ENCODE results near the gene ADORA2A.

The ADORA2A gene

GRCh38 chr22:24482575-24482974 is 55.2 kb downstream of the ADORA2A start:
- no peak for DNase-seq (ENCODE audit: extremely low spot score)
- ChIA-PET POLR2A (no interaction called here), CTCF (interaction anchor here (0.7 kb wide), 1 partner anchor 16 kb away, joined by 3 read pairs; no protein-coding TSS in a partner anchor)
- TF ChIP-seq TARDBP (IDR thresholded peaks at IDR 0.05) = no peak
- no peak for TF ChIP-seq ELF4 (IDR thresholded peaks at IDR 0.05)
- TF ChIP-seq ARNT (IDR thresholded peaks at IDR 0.05) = no peak
- TF ChIP-seq SUZ12 (IDR thresholded peaks at IDR 0.05) = no peak
- no peak for TF ChIP-seq FOXA1 (IDR thresholded peaks at IDR 0.05)
- TF ChIP-seq LEF1 (IDR thresholded peaks at IDR 0.05; ENCODE audit: borderline replicate concordance) = no peak
- no peak for TF ChIP-seq ZNF384 (IDR thresholded peaks at IDR 0.05)
- TF ChIP-seq SP1 (IDR thresholded peaks at IDR 0.05) = no peak
- no peak for TF ChIP-seq PKNOX1 (IDR thresholded peaks at IDR 0.05)
- TF ChIP-seq NFRKB (IDR thresholded peaks at IDR 0.05) = no peak
- no peak for TF ChIP-seq BHLHE40 (IDR thresholded peaks at IDR 0.05; ENCODE audit: borderline replicate concordance)

- POLR2A ChIA-PET = no interaction called here
- CTCF ChIA-PET = interaction anchor here (0.7 kb wide), 1 partner anchor 17 kb away, joined by 3 read pairs; no protein-coding TSS in a partner anchor
- TF ChIP-seq TARDBP (IDR thresholded peaks at IDR 0.05) (no peak), SUZ12 (IDR thresholded peaks at IDR 0.05) (no peak), FOXK2 (IDR thresholded peaks at IDR 0.05) (no peak), ARNT (IDR thresholded peaks at IDR 0.05) (no peak), FOXA1 (IDR thresholded peaks at IDR 0.05) (no peak), LEF1 (IDR thresholded peaks at IDR 0.05; ENCODE audit: borderline replicate concordance) (no peak), CTBP1 (IDR thresholded peaks at IDR 0.05; ENCODE audit: borderline replicate concordance) (no peak), HDGF (IDR thresholded peaks at IDR 0.05; ENCODE audit: borderline replicate concordance) (no peak)
- no peak for DNase-seq (ENCODE audit: extremely low spot score)
Measured at GRCh38 chr22:24482998-24483397, 55.6 kb downstream of the ADORA2A start.

- POLR2A ChIA-PET = no interaction called here
- no peak for DNase-seq (ENCODE audit: extremely low spot score)
- CTCF ChIA-PET = no interaction called here
- TF ChIP-seq SP1 (IDR thresholded peaks at IDR 0.05) = no peak
- no peak for TF ChIP-seq ARNT (IDR thresholded peaks at IDR 0.05)
- no peak for TF ChIP-seq CTBP1 (IDR thresholded peaks at IDR 0.05; ENCODE audit: borderline replicate concordance)
- TF ChIP-seq PKNOX1 (IDR thresholded peaks at IDR 0.05) = no peak
- no peak for TF ChIP-seq NFRKB (IDR thresholded peaks at IDR 0.05)
- TF ChIP-seq SUZ12 (IDR thresholded peaks at IDR 0.05) = no peak
- TF ChIP-seq TARDBP (IDR thresholded peaks at IDR 0.05) = no peak
- no peak for TF ChIP-seq FOXA1 (IDR thresholded peaks at IDR 0.05)
- no peak for TF ChIP-seq HDGF (IDR thresholded peaks at IDR 0.05; ENCODE audit: borderline replicate concordance)
- TF ChIP-seq L3MBTL2 (conservative IDR thresholded peaks at IDR 0.05) = no peak
- no peak for TF ChIP-seq ZNF384 (IDR thresholded peaks at IDR 0.05)
Measured at GRCh38 chr22:24483976-24484545, 56.7 kb downstream of the ADORA2A start.

- no peak for TF ChIP-seq ZNF384 (IDR thresholded peaks at IDR 0.05)
- POLR2A ChIA-PET = no interaction called here
- CTCF ChIA-PET = no interaction called here
- DNase-seq (ENCODE audit: extremely low spot score) = no peak
Measured at GRCh38 chr22:24485170-24485569, 57.8 kb downstream of the ADORA2A start.

GRCh38 chr22:24485608-24486007 is 58.2 kb downstream of the ADORA2A start:
- POLR2A ChIA-PET = no interaction called here
- DNase-seq (ENCODE audit: extremely low spot score) = no peak
- CTCF ChIA-PET = no interaction called here
- TF ChIP-seq FOXA1 (IDR thresholded peaks at IDR 0.05) (no peak), NFRKB (IDR thresholded peaks at IDR 0.05) (no peak), L3MBTL2 (conservative IDR thresholded peaks at IDR 0.05) (no peak), SP1 (IDR thresholded peaks at IDR 0.05) (no peak), ELF4 (IDR thresholded peaks at IDR 0.05) (no peak), ARNT (IDR thresholded peaks at IDR 0.05) (no peak), CTBP1 (IDR thresholded peaks at IDR 0.05; ENCODE audit: borderline replicate concordance) (no peak)

- ChIA-PET POLR2A (interaction anchor here (0.6 kb wide), 1 partner anchor 58 kb away, joined by 3 read pairs; no protein-coding TSS in a partner anchor), CTCF (no interaction called here)
Measured at GRCh38 chr22:24486501-24486921, 59.1 kb downstream of the ADORA2A start.

More at GRCh38 chr22:24486501-24486921, 59.1 kb downstream of the ADORA2A start:
- DNase-seq (ENCODE audit: extremely low spot score) = no peak
- no peak for TF ChIP-seq FOXA1 (IDR thresholded peaks at IDR 0.05)
- TF ChIP-seq FOXK2 (IDR thresholded peaks at IDR 0.05) = no peak
- TF ChIP-seq FOXM1 (IDR thresholded peaks at IDR 0.05; ENCODE audit: borderline replicate concordance) = no peak
- no peak for TF ChIP-seq BHLHE40 (IDR thresholded peaks at IDR 0.05; ENCODE audit: borderline replicate concordance)
- no peak for TF ChIP-seq SP1 (IDR thresholded peaks at IDR 0.05)
- TF ChIP-seq L3MBTL2 (conservative IDR thresholded peaks at IDR 0.05) = no peak
- TF ChIP-seq TARDBP (IDR thresholded peaks at IDR 0.05) = no peak
- no peak for TF ChIP-seq NFRKB (IDR thresholded peaks at IDR 0.05)
- TF ChIP-seq HDGF (IDR thresholded peaks at IDR 0.05; ENCODE audit: borderline replicate concordance) = no peak
- TF ChIP-seq LEF1 (IDR thresholded peaks at IDR 0.05; ENCODE audit: borderline replicate concordance) = no peak
- TF ChIP-seq CTBP1 (IDR thresholded peaks at IDR 0.05; ENCODE audit: borderline replicate concordance) = no peak
- no peak for TF ChIP-seq ZNF384 (IDR thresholded peaks at IDR 0.05)
- TF ChIP-seq PKNOX1 (IDR thresholded peaks at IDR 0.05) = no peak
